SK-N-MC (cell line): ENCODE measurements around the gene RRBP1.

Experiments
- EZH2 ChIP-seq: fragments of 200-600 bp; sonication (generic); IDR thresholded peaks from one replicate; pipeline ENCODE4 v1.6.1; 2017; ENCODE audit warnings: antibody characterized with exemption
- POLR2AphosphoS5 ChIP-seq: IDR thresholded peaks from 2 replicates; pipeline ENCODE4 v1.6.1; 2012; ENCODE audit warnings: mild to moderate bottlenecking, low read depth, low read length, borderline replicate concordance

DNA sequence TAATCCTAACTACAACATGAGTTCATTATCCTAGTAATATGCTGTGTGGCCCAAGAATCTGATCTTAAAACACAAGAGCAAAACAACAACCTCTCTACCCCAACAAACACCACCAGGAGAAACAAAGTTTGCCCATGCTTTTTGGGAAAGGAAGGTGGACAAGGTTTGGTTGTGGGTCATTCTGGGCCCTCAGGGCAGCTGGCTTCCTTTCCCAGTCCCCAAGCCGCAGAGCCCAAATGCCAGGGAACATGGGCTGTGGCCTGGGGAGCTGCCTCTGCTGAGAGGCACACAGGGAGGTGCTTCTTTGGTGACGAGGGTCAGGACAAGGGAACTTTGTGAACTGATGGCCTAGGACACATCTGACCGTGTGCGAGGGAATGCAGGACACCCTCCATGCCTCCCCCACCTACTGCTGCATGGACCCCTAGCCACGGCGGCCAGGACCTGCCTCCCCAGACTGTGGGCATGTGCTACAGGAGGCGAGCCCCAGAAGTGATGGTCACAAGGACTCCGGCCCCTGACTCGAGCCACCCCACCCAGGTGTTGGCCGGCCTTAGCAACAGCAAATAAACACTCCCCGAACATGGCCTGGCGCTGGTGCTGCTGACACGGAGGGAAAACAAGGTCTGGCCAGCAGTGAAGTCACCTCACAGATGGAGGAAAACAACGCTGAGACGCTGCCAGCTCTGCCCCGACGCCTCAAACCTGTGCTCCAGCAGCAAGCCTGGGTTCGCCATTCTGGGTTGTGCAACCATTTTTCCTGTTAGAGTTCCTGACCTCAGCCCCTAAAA is 55.6 kb downstream of the RRBP1 start:
- TF ChIP-seq EZH2, result no peak
- no peak for TF ChIP-seq POLR2AphosphoS5
